Osteoblast (primary cell): ENCODE data around the gene ZNF311. TPM values are rescaled to one million over a fixed set of nuclear protein-coding genes. Genes with fewer than 3 reads are reported as not detected.

Experiments
- small RNA-seq: library from RNA; depleted of rRNA; stranded (forward); fragments of <200 nt; gene quantifications from one replicate; pipeline ENCODE3, GENCODE V24; 2012
- total RNA-seq: library from RNA; depleted of rRNA; stranded (reverse); fragments of >200 nt; gene quantifications from 2 replicates; pipeline ENCODE4 v1.2.3, GENCODE V29; 2012

The ZNF311 gene
- total RNA-seq, 1 donor, result 1.1 TPM

Small RNA genes within 50 kb of the gene (small RNA-seq; reads per million reads assigned to genes)
- gene RN7SL471P, result 0.45 reads per million

Other genes starting within 250 kb of the ZNF311 start
- 53.6 and 63.6 TPM in 2 replicates for gene TRIM27, start 81.3 kb downstream of the ZNF311 start, total RNA-seq
- gene OR2W1, start 39.9 kb upstream of the ZNF311 start, total RNA-seq, result not detected in 2 replicates
- gene OR2B3, start 82.0 kb upstream of the ZNF311 start, total RNA-seq, result not detected in 2 replicates
- gene OR2J1, start 94.2 kb upstream of the ZNF311 start, total RNA-seq, result not detected in 2 replicates
- not detected in 2 replicates for gene OR2J3, start 102.7 kb upstream of the ZNF311 start, total RNA-seq
- gene OR2J2, start 165.6 kb upstream of the ZNF311 start, total RNA-seq, result not detected in 2 replicates